ENCODE results near the gene ASPHD2. TPM values are rescaled to one million over a fixed set of nuclear protein-coding genes. Genes with fewer than 3 reads are reported as not detected.

ASPHD2 gene
- polyA plus RNA-seq, 1 experiment, result 1.9 TPM

DNA sequence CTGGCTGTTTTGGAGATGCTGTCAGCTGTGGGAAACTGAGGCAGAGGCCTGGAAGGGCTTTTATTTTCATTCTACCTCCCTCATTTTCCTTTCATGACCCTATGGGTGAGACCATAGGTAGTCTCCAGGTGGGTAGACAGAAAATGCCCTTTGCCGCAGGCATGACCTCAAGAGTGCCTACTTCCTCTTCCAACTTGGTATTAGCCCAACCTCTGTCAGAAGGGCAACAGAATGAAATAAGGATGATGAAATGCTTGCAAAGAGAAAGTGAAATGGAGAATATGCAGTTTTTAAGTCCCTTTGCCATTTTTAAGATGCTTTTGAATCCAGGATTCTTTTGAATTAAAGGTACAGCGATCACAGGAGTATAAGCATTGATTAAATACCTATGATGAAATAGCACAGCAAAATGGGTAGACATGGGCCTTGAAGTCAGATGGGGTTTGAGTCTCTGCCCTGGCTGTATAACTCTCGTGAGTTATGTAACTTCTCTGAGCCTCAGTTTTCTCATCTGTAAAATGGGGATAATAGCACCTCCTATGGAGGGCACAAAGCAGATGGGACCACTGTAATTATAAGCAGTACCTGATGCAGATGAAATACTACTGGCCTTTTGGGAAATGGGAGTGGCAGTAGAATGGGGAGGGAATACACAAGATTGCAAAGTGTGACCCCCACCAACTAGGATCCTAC is 3.7 kb downstream of the ASPHD2 start:
- ChIA-PET CTCF (no interaction called here), POLR2A (no interaction called here)
- TF ChIP-seq, protein P1, sequence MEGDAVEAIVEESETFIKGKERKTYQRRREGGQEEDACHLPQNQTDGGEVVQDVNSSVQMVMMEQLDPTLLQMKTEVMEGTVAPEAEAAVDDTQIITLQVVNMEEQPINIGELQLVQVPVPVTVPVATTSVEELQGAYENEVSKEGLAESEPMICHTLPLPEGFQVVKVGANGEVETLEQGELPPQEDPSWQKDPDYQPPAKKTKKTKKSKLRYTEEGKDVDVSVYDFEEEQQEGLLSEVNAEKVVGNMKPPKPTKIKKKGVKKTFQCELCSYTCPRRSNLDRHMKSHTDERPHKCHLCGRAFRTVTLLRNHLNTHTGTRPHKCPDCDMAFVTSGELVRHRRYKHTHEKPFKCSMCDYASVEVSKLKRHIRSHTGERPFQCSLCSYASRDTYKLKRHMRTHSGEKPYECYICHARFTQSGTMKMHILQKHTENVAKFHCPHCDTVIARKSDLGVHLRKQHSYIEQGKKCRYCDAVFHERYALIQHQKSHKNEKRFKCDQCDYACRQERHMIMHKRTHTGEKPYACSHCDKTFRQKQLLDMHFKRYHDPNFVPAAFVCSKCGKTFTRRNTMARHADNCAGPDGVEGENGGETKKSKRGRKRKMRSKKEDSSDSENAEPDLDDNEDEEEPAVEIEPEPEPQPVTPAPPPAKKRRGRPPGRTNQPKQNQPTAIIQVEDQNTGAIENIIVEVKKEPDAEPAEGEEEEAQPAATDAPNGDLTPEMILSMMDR (IDR thresholded peaks at IDR 0.05; ENCODE audit: low read depth, low read length), result no peak
- peaks cover 4% of the 10 kb centered on the region; the same call in 1 of the 2 replicates for H3K9me3 ChIP-seq (ENCODE audit: control insufficient read depth, insufficient read depth, low read length)
- H3K4me3 ChIP-seq (ENCODE audit: low read depth, low read length), result no peak overlapping the region
- H3K27me3 ChIP-seq (ENCODE audit: control insufficient read depth, insufficient read depth, low read length), result no peaks in the 10 kb centered on the region
- no peak overlapping the region for H3K27ac ChIP-seq (ENCODE audit: low read depth, low read length)
- no peak for DNase-seq (ENCODE audit: low read depth, low spot score)

DNA sequence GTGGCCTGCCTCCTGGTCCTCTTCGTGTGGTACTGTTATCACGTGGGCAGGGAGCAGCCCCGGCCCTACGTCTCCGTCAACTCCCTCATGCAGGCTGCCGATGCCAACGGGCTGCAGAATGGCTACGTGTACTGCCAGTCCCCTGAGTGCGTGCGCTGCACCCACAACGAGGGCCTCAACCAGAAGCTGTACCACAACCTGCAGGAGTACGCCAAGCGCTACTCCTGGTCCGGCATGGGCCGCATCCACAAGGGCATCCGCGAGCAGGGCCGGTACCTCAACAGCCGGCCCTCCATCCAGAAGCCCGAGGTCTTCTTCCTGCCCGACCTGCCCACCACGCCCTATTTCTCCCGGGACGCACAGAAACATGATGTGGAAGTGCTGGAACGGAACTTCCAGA is 4.7 kb downstream of the ASPHD2 start:
- no peak overlapping the region for H3K27ac ChIP-seq (ENCODE audit: low read depth, low read length)
- ChIA-PET POLR2A (no interaction called here), CTCF (interaction anchor here (2.0 kb wide), 1 partner anchor 27 kb away, joined by 9 read pairs; no protein-coding TSS in a partner anchor)

DNA sequence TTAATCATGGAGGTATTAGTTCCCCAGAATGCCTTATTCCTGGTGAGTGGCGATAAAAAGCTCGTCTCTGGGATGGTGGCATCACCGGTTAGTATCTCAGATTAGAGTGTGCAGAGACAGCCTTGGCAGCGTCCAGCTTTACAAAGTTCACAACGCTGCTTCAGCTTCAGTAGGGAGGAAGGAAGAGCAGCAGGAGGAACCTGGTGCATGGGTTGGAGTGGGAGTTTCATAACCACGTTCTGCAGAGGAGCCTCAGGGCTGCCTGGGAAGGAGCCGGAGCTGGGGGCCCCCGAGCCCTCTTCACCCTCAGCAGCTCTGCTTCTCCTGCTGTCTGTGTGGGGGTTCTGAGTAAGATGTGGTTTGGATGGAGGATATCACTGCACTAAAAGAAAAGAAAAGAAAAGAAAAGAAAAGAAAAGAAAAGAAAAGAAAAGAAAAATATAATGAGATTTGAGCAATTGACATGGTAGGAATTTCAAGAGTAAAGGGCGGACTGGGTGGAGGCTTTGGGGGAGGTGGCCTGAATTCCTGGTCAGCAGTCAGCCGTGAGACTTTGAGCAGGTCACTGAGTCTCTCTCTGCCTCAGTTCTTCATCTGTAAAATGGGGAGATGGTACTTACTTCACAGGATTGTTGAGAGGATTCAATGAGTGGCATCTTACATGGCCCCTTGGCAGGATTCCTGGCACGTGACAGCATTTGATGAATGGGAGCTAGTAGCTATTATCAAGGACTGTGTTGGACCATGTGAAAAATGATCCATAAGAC is 6.5 kb downstream of the ASPHD2 start:
- H3K27ac ChIP-seq (ENCODE audit: low read depth, low read length), result no peak overlapping the region

More for the DNA sequence above, 4.7 kb downstream of the ASPHD2 start:
- TF ChIP-seq, protein P1 (IDR thresholded peaks at IDR 0.05; ENCODE audit: low read depth, low read length), result no peak
- H3K9me3 ChIP-seq (ENCODE audit: control insufficient read depth, insufficient read depth, low read length), result peaks cover 4% of the 10 kb centered on the region; the same call in 1 of the 2 replicates
- no peak overlapping the region for H3K4me3 ChIP-seq (ENCODE audit: low read depth, low read length)
- H3K27me3 ChIP-seq (ENCODE audit: control insufficient read depth, insufficient read depth, low read length), result no peaks in the 10 kb centered on the region
- no peak for DNase-seq (ENCODE audit: low read depth, low spot score)

DNA sequence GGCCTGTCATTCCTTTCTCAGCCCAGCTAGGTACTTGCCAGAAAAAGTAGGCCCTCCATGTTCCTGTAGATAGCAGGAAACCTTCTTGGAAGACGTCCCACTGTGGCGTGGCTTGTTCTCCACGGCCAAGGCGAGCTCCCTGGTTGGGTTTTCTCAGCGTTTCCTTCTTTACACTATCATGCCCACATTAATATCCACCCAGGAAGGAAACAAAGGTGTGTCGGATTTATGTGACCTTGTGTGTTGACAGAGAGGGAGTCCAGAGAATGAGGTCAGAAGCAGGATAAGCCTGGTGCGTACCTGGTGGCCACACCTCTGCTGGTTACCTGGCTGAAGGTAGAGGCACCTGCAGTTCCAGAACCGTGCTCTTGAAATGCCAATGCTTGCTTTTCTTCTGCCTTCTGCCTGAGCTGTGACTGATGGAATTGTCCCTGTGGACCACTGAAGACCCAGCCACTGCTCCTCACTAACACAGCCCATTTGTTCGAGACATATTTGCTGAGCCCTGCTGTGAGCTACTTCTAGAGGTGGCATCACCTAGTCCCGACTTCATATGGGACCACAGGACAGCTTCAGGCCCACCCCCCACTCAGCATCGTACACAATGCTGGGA is 7.9 kb downstream of the ASPHD2 start:
- H3K27ac ChIP-seq (ENCODE audit: low read depth, low read length), result no peak overlapping the region
- TF ChIP-seq, protein P1 (IDR thresholded peaks at IDR 0.05; ENCODE audit: low read depth, low read length), result no peak
- DNase-seq (ENCODE audit: low read depth, low spot score), result no peak
- CTCF ChIA-PET, result no interaction called here
- no peaks in the 10 kb centered on the region for H3K27me3 ChIP-seq (ENCODE audit: control insufficient read depth, insufficient read depth, low read length)
- POLR2A ChIA-PET, result no interaction called here
- no peak overlapping the region for H3K4me3 ChIP-seq (ENCODE audit: low read depth, low read length)
- H3K9me3 ChIP-seq (ENCODE audit: control insufficient read depth, insufficient read depth, low read length), result peaks cover 4% of the 10 kb centered on the region; the same call in 1 of the 2 replicates

More for the DNA sequence above, 6.5 kb downstream of the ASPHD2 start:
- no peak for DNase-seq (ENCODE audit: low read depth, low spot score)
- TF ChIP-seq, protein P1 (IDR thresholded peaks at IDR 0.05; ENCODE audit: low read depth, low read length), result no peak
- Histone ChIP-seq H3K4me3 (ENCODE audit: low read depth, low read length) (no peak overlapping the region), H3K27me3 (ENCODE audit: control insufficient read depth, insufficient read depth, low read length) (no peaks in the 10 kb centered on the region), H3K9me3 (ENCODE audit: control insufficient read depth, insufficient read depth, low read length) (peaks cover 4% of the 10 kb centered on the region; the same call in 1 of the 2 replicates)
- ChIA-PET POLR2A (no interaction called here), CTCF (interaction anchor here (1.8 to 2.0 kb wide), 2 partner anchors 25 to 71 kb away, joined by 4 to 9 read pairs; no protein-coding TSS in a partner anchor)
